Measurements from ENCODE around the gene CHRM4. TPM values are rescaled to one million over a fixed set of nuclear protein-coding genes. Genes with fewer than 3 reads are reported as not detected.

Gene CHRM4
- total RNA-seq, 1 donor from 2014 or later = 0.42 TPM

DNA sequence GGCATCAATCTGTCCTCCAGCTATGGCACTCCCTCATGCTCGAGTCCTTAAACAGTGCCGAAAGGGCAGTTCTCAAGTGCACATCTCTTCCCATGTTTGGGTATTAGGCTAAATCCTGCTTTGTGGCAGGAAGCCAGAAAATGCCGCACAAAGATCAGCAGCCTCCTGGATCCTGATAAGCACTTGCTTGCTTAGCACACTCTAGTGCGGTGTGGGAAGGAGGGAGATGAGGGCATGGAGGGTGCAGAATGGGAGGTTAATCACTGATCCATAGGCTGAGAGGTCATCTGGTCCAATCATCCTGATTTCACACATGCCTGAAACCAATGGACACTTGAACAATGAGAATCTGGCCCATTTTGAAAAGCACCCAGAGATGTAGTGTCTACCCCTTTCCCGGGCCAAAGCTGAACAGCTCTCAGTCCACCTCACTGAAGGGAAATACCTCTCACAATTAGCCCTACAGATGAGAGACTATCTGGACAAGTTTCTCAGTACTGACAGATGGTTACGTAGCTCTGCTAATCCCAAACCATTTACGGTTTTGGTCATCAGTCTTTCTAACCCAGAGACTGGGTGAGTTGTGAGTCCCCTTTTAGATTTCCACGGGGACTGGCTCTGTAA is 29.8 kb upstream of the CHRM4 start:
- H3K4me3 Mint-ChIP-seq (ENCODE audit: unreplicated experiment) = no peak overlapping the region
- H3K27me3 Mint-ChIP-seq (ENCODE audit: low read depth) = no peaks in the 10 kb centered on the region
- H3K4me1 Mint-ChIP-seq (ENCODE audit: low read depth) = no peaks in the 10 kb centered on the region
- H3K36me3 Mint-ChIP-seq (ENCODE audit: low read depth) = peaks cover 21% of the 10 kb centered on the region
- no peak for DNase-seq (ENCODE audit: low spot score)
- H3K27ac Mint-ChIP-seq (ENCODE audit: unreplicated experiment) = no peak overlapping the region
- no peaks in the 10 kb centered on the region for H3K9me3 Mint-ChIP-seq (ENCODE audit: low read depth)
- TF ChIP-seq, protein P1, sequence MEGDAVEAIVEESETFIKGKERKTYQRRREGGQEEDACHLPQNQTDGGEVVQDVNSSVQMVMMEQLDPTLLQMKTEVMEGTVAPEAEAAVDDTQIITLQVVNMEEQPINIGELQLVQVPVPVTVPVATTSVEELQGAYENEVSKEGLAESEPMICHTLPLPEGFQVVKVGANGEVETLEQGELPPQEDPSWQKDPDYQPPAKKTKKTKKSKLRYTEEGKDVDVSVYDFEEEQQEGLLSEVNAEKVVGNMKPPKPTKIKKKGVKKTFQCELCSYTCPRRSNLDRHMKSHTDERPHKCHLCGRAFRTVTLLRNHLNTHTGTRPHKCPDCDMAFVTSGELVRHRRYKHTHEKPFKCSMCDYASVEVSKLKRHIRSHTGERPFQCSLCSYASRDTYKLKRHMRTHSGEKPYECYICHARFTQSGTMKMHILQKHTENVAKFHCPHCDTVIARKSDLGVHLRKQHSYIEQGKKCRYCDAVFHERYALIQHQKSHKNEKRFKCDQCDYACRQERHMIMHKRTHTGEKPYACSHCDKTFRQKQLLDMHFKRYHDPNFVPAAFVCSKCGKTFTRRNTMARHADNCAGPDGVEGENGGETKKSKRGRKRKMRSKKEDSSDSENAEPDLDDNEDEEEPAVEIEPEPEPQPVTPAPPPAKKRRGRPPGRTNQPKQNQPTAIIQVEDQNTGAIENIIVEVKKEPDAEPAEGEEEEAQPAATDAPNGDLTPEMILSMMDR (IDR thresholded peaks at IDR 0.05) = no peak

GRCh38 chr11:46420513-46420912 is 28.9 kb upstream of the CHRM4 start:
- peaks cover 26% of the 10 kb centered on the region for H3K36me3 Mint-ChIP-seq (ENCODE audit: low read depth)
- H3K9me3 Mint-ChIP-seq (ENCODE audit: low read depth) = no peaks in the 10 kb centered on the region
- H3K27ac Mint-ChIP-seq (ENCODE audit: unreplicated experiment) = no peak overlapping the region
- no peaks in the 10 kb centered on the region for H3K27me3 Mint-ChIP-seq (ENCODE audit: low read depth)
- DNase-seq (ENCODE audit: low spot score) = no peak
- TF ChIP-seq, protein P1 (IDR thresholded peaks at IDR 0.05) = no peak
- no peaks in the 10 kb centered on the region for H3K4me1 Mint-ChIP-seq (ENCODE audit: low read depth)
- no peak overlapping the region for H3K4me3 Mint-ChIP-seq (ENCODE audit: unreplicated experiment)

GRCh38 chr11:46418751-46419150 is 27.2 kb upstream of the CHRM4 start:
- TF ChIP-seq, protein P1 (IDR thresholded peaks at IDR 0.05) = no peak
- H3K4me3 Mint-ChIP-seq (ENCODE audit: unreplicated experiment) = no peak overlapping the region
- H3K36me3 Mint-ChIP-seq (ENCODE audit: low read depth) = peaks cover 32% of the 10 kb centered on the region
- H3K4me1 Mint-ChIP-seq (ENCODE audit: low read depth) = no peaks in the 10 kb centered on the region
- no peak overlapping the region for H3K27ac Mint-ChIP-seq (ENCODE audit: unreplicated experiment)
- H3K9me3 Mint-ChIP-seq (ENCODE audit: low read depth) = no peaks in the 10 kb centered on the region
- no peak for DNase-seq (ENCODE audit: low spot score)
- no peaks in the 10 kb centered on the region for H3K27me3 Mint-ChIP-seq (ENCODE audit: low read depth)

GRCh38 chr11:46417711-46418110 is 26.1 kb upstream of the CHRM4 start:
- no peaks in the 10 kb centered on the region for H3K27me3 Mint-ChIP-seq (ENCODE audit: low read depth)
- TF ChIP-seq, protein P1 (IDR thresholded peaks at IDR 0.05) = no peak
- H3K9me3 Mint-ChIP-seq (ENCODE audit: low read depth) = no peaks in the 10 kb centered on the region
- H3K4me3 Mint-ChIP-seq (ENCODE audit: unreplicated experiment) = no peak overlapping the region
- peaks cover 31% of the 10 kb centered on the region for H3K36me3 Mint-ChIP-seq (ENCODE audit: low read depth)
- no peaks in the 10 kb centered on the region for H3K4me1 Mint-ChIP-seq (ENCODE audit: low read depth)
- no peak for DNase-seq (ENCODE audit: low spot score)
- H3K27ac Mint-ChIP-seq (ENCODE audit: unreplicated experiment) = no peak overlapping the region

- TF ChIP-seq, protein P1 (IDR thresholded peaks at IDR 0.05) = no peak
- no peak overlapping the region for H3K4me3 Mint-ChIP-seq (ENCODE audit: unreplicated experiment)
- no peak overlapping the region for H3K27ac Mint-ChIP-seq (ENCODE audit: unreplicated experiment)
- no peaks in the 10 kb centered on the region for H3K9me3 Mint-ChIP-seq (ENCODE audit: low read depth)
- peaks cover 22% of the 10 kb centered on the region for H3K36me3 Mint-ChIP-seq (ENCODE audit: low read depth)
- DNase-seq (ENCODE audit: low spot score) = no peak
- H3K27me3 Mint-ChIP-seq (ENCODE audit: low read depth) = no peaks in the 10 kb centered on the region
- H3K4me1 Mint-ChIP-seq (ENCODE audit: low read depth) = no peaks in the 10 kb centered on the region
Observed at GRCh38 chr11:46414879-46415278, 23.3 kb upstream of the CHRM4 start.

Measured in chondrocyte (in vitro differentiated cells).